NCI-H748 (cell line): Measurements from ENCODE around the gene COX17.

Source experiments
- DNase-seq: peaks from one replicate; lab custom pipeline; 2025; ENCODE audit not compliant: unreplicated experiment; lab: John Stamatoyannopoulos, UW

Gene COX17

DNA sequence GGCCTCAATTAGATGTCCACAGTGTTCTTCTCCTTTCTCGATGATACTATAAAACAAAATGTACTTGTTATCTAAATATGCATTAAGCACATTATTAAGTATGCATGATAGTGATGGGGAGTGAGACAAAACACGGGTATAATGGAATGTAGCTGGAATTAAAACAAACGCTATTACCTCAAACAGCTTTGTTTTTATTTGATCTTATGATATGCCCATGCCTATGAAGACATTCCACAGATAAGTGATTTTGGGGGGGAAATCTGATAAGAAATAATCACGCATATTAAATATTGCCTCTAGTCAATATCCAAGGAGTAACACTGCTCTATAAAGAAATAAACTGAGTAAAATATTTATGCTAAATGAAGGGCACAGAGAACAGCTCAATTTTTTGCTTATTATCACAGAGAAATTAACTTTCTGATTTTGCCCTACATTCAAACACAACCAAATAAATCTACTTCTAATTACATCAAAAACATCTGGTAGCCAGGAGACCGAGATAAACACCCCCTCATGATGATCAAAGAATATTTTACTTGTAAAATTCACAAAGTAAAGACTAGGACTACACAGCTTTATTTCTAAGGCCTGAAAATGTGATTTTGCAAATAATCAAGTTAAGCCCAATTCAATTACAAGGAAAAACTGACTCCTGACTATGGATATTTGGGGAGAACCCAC lies 1.9 kb downstream of the COX17 start:
- DNase-seq: no peak

DNA sequence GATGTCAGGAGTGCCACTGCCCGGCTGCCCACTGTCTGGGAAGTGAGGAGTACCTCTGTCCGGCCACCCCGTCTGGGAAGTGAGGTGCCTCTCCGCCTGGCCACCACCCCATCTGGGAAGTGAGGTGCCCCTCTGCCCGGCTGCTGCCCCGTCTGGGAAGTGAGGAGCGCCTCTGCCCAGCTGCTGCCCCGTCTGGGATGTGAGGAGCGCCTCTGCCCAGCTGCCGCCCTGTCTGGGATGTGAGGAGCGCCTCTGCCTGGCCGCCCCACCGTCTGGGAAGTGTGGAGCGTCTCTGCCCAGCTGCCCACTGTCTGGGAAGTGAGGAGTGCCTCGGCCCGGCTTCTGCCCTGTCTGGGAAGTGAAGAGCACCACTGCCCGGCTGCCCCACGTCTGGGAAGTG lies 3.3 kb downstream of the COX17 start:
- DNase-seq: no peak

DNA sequence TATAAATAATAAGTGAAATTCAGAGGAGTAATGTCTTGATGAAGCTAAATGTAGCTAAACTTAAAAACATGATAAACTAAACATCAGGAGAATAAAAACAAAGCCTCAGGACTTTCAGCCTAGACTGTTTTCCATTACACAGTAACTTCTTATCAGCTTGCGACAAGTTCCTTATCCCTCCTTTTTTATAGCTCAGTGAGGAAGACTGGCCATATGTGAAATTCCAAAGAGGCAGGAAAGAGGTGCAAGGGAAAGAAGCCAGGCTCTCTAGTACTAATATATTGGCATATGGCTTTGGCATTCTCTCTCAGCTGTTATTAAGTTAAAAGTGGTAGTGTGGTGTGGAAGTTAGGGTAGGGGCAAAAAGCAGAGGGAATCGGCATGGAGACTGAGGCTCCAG lies 4.4 kb downstream of the COX17 start:
- DNase-seq: no peak

DNA sequence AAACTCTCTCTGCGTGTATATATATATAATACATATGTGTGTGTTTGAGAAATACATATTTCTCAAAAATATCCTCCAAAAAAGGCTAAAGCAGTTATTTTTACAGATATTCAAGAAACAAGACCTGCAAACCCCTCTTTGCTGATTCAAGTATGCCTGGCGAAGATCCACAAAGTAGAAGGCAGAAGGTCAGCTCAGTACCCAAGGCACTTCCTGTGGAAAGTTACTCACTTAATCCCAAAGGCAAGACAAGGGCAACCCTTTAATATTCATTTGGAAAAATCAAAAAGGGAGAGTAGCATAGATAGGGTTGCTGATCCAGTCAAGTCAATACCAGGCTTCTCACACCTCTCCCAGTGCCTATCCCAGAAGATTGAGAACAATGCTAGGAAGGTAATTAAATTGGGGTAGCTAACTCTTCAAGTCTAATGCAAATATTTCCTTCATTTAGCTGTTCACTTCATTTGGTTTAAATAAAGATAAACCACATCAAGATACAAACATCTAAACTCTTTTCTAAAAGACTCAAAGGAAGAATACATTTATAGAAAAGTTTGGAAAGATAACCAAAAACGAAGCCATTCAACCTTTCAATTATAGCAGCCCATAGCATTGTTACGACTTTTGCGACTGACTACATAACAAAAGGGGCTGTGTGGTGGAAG lies 7.2 kb downstream of the COX17 start:
- no peak for DNase-seq

DNA sequence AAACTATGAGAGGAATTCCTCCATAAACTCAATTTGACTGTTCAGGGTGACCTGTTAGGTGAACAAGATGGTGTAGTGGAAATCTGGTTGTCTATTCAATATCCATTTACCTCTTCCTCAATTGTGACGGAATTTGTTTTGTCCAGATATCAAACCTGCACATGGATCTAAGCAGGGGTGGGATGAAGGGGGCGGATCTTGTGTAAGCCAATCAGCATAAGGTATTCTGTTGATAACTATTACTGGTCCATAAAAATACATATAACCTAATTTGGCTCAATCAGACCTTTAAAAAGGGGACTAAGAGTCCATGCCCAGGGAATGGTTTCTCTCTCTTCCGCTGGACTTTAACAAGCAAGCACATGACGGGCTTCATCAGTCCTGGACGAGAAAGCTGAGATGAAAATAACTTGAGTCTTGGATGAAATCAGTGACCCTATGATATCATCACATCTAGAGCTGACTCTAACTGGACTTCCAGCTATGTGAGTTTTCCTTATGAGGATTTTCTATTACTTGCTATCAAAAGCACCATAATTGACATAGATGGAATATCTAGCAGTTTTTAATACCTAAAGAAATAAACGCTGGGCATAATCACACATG lies 11.1 kb downstream of the COX17 start:
- DNase-seq: no peak

DNA sequence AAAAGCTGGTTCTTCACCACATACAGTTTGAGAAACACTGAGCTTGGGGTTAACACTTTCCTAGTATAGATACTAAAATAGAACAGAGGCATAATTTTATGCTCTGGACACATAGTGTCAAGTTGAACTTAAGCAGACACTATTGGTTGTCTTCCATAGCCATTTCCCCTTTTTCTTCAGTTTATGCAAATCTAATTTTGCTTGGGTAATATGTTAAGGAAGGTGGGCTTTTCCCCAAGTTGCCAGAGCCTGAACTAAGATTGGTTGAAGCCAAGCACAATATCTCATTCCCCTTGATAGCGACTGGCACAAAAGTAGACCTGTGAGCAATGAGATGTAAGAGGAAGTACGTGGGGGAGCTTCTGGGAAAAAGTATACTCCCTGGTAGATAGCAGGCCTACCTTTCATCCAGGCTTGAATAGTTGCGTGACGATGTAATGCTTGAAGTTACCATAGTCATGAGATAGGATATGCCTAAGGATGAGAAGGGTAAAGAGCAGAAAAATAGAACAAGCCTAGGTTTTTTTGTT lies 12.3 kb downstream of the COX17 start:
- DNase-seq: no peak

DNA sequence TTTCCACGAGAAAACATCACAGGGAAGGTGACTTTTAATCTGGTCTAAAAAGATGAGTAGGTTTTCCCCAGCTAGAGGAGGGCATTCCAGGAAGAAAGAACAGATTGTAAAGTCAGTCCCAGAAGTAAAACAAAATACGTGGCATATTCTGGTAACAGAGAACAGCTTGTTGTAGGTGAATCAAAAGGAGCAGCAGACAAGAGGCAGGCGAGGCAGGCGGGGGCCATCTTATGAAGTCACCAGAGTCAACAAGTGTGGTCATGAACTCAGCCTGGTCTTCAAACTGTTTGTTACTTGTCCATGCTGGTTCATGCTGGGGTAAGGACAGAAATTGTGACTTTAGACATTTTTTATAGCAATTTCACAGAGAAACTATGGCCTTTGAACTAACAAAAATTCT lies 12.8 kb downstream of the COX17 start:
- DNase-seq: no peak

DNA sequence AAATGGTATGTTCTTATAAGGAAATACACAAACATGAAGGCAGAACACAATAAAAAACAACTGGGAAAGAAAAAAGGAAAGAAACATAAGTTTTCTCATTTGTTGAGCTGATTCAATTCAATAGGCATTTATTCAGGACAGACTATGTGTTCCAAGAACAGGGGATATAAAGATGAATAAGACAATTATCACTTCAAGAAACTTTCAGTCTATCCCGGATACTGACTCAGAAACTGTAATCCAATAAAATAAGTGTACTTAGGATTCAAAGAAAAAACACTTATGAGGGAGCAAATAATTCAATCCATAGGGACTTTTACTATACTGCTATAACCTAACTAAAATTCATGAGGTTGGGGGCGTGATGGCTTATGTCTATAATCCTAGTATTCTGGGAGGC lies 13.3 kb downstream of the COX17 start:
- DNase-seq: no peak

DNA sequence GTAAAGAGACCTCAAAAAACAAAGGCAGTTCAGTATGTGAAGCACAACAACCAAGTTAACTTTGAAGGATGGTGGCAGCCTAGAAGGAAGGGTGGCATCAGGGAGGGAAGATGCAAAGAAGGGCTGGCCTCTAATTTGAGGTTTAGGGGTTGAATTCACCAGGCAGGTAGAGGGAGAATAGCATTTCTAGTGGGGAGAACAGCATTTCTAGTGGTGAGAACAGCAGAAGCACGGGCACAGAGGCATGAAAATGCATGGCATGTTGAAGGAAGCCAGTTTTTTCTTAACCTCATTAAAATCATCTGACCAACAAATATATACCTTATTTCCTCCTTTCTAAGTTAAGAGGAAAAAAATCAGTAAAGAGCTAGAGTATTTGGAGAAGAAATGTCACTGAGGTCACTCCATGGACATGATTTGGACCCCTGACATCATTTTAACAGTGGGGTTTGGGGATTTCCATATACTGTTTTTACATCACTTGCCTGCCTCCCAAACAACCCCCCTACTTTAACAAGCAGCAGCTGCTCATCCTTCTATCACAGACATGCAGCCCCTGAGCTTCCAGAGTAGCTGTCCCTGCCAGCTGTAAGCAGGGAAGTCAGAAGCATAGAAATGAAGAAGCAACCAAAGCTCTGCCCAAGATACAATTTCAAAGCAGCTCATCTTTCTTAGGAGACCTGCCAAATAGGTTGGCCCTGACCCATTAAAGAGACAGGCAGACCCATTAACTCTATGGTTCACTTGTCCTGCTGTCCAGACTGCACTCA lies 14.4 kb downstream of the COX17 start:
- DNase-seq: no peak

DNA sequence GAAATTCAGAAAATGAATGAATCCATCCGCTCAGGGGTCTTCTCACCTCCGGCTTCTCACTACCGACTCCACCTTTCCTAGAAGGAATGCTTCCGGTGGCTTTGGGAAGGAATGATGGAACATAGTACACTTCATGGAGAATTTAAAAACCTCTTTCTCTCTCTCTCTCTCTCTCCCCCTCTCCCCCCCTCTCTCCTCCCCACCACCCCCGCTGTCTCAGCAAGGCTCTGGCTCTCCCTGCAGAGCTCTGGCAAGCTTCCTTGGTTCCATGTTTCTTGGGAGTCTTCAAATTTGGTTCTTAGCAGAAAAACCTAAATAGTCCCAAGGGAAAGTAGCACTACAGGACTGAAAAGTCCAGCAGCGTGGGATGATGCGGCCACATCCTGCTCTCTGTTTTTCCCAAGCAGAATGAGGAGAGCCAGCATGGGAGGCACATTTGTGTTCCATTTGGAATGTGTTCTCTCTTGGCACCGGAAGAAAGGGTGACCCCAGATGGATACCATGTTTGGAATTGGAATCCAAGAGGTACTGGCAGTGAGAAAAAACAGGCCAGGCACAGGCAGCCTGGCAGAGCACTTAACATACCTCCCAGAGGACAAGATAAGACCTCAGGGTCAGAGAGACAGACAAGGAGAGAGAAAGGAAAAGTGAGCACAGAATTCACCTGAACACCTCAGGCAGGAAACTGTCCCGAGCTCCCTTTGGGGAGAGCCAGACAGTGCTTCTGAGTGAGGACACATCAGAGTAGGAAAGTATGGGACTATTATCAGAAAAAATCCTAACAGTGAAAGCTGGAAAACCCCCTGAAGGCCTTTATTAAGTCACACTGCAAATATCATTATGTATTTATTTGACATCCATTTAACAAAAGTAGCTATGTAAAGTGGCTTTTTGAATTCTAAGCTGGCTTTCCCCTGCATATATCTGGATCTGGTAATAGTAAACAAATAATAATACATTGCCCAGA lies 16.4 kb downstream of the COX17 start, which contains the start of gene POPDC2:
POPDC2 (minus strand) TSS at position 116 of the 967 bp plus-strand sequence. CDS start 166 bp downstream, outside the sequence.
- DNase-seq: no peak

DNA sequence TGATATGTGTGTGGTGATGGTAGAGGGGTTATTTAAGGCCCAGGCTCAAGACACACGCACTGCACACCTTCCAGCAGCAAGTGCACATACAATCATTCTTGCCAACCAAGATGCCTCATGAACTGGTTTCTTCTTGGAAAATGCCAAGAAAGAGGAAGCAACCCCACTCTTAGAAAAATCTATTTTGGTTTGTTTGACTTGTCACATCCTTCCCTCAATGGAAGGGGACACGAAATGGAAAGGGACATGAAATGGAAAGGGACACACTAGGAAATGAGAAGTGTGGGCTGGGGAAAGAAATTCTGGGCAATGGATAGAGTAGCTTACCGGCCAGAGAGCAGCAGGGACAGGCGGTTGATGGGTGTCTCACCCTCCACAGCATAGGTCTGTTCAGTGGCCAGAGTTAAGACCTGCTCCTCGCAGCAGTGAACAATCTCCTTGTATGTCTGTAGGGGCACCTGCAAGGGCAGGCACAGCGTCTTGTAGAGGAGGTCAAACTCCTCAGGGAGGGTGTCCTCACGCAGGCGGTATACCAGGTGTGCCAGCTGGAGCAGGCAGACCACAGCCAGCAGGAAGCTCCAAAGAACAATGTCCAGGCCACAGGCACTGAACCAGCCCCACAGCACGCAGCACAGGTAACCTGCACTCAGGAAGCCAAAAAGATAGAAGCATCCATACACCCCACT lies 17.5 kb downstream of the COX17 start:
- no peak for DNase-seq

DNA sequence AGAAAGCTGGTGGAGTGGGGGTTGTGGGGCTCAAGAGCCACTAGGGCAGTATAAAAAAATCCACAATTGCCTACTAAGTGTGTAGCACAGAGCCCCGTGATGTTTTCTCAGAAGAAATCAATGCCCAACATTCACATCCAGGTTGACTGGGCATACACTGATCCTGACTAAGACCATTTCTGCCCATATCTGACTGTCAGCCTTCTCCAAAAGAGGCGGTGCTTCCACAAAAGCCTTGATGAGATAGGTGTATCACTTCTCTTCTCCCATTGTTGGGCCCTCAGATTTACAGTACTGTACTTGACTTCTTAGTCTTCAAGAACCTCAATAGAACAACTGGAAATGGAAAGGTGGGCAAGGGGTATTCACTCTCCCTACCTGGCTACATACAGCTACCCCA lies 18.2 kb downstream of the COX17 start:
- DNase-seq: no peak

DNA sequence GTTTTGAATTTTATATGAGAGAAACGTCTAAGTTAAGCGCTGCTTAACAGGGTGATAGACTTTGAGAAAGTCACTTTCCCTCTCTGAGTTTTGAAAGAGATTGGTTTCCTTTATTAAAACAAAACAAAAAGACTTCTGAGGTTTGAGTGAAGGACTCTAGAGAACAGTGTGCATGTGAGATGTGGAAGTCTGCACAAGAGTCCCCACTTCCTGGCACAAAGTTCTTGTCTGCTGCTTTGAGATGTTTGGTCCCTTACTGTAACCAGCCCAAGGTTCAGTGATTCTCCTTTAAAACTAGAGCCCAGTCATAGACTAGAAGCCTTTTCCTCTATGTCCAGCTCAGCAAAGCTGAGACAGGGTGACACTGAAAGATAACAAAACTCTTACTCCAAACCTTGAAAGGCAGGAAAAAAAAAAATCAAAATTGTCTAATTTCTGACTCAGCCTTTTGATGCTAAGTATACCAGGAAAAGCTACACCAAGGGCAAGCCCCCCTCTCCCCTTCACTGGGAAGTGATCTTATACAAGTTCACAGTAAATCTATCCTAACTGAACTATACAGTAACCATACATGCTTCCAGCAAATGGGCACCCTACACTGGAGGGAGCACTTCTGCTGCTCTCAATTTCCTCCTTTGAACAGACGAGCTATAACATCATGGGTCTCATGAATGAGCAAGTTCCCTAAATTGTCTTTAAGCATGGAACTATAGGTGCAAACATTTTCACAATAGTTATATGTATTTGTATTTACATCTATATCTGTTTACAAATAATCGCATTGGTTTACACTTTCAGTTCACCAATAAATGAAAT lies 19.1 kb downstream of the COX17 start:
- no peak for DNase-seq

DNA sequence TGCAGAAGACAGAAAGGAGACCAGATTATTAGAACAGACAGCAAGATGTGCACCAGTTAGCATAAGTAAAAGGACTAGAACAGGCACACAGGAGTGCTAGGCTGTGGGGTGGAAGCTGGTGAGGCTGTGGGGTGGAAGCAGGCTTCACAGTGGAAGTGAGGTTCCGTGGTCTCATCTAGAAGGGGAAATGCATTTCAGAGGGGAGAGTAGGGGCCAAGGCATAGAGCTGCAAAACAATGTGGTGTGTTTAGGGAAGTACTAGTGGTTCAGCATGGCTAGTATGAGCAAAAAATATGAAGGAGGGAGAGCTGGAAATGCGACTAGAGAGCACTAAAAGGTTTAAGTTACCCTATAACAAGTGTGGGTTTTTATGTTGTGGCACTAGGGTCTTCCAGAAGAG lies 23.3 kb downstream of the COX17 start:
- DNase-seq: no peak

DNA sequence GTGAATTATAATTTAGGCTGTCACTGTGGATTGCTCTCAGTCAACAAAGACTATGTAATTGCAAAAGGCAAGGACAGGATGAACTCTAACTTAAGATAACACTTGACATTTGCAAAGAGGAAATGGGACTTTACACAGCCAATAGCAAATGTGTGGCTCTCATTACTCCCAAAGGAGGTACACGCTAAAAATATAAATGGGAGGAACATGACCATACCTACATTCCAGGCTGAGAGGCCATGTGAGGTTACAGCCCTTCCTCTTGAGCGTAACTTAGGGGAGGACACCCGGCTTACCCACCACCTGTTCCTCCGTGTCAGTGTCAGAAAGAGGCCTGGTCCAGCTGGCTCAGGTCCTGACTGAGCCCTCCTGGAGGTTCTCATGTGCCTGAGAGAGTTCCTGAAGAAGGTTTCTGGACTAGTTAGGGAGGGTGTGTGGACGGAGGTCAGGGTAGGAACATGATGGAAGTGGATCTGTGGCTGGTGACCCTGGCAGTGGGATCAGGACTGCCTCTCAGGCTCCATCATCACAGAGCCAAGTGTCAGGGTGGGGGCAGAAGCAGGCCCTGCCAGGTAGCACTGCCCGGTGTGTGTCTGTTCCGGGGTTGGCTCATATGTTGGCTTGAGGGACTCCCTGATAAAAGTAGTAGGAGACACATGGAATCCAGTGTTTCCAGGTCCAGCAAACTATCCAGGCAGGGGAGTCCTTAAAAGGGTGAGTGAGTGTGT lies 24.7 kb downstream of the COX17 start:
- no peak for DNase-seq

DNA sequence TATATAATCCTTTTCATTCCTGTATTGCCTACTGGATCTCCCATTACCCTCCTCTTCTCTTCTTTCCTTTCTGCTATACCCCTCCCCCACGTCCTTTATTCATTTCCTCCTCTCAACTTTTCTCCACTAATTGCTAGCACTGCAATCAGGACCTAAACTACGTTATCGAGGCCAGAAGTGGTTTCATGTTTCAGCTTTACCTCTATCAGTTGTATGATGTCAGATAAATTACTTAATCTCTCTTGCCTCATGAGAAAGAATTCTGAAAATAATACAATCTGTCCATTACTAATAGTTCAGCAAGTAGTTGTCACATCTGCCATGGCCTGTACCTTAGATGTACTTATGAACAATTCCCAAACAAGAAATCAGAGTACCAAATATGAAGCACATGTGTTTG lies 27.4 kb downstream of the COX17 start:
- DNase-seq: peak; percentile 13

DNA sequence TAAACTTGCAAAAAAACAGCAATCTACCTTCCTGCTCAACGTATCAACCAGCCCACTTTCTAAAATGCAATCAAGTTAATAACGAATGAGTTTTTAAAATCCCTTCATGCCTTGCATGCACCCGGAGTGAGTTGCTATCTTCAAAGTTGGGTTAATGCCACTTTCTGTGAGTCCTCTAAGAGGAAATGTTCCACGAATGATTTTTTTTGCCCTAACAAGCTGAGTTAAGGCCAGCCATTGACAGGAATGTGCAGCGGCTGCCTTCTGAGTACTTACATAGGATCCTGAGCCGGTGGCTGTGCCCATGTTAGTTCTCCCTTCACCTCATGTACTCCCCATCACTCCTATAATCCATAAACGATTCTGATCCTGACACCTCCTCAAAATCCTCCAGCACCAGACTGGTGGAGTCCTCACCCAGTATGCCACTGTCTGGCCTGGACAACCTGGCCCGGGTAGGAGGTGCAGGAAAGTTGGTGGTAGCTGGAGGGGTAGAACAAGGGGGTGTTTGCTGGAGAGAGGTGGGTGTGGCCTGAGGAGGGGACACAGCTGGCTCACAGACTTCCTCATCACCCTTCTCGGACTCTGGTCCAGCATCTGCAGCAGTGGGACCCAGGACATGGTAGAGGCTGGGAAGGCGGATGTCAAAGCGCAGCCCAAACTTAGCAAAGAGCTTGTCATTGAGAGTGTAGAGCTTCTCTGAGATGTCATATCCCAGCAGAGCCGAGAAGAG lies 29.2 kb downstream of the COX17 start:
- DNase-seq: no peak

DNA sequence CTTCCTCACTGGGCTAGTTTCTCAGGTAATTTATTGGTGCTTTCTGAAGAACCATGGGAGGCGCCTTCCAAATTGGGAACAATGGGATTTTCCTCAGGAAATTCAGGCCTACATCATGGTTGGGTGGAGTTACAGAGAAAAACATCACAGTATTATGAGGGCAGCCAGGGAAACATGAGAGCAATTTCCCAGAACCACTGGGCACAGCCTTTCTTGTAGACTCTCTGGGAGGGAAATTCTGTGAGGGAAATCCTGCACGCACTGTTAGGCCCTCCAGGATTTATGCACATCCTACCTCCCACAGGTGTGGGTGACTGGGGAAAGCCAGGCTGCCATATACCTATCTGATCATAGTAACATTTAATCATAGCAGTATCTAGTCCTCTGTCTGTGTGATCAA lies 30.0 kb downstream of the COX17 start:
- no peak for DNase-seq
